Tibial artery (tissue), 4 donors: ENCODE measurements around the gene GPX1.
A peak's percentile ranks its signal among the peaks of the same experiment; 100 is the strongest.

Experiments
- DNase-seq, 2 donors: peaks; one replicate each; pipeline ENCODE4 v3.0.0-alpha.2; 2019
- H3K27ac ChIP-seq, 2 donors: fragments of 200-600 bp; sonication (generic) in 1 of 2; 1 replicate in 1 of 2; 2 replicates in 1 of 2; pipeline ENCODE4 v1.5.1; 2018 to 2019; ENCODE audit warnings: mild to moderate bottlenecking in 1 of 2
- H3K27me3 ChIP-seq, 2 donors: fragments of 200-600 bp; sonication (generic) in 1 of 2; one replicate each; pipeline versions ENCODE4 v1.5.1 to v1.6.0; 2016 to 2019
- H3K36me3 ChIP-seq, 3 donors: fragments of 200-600 bp; sonication (generic) in 2 of 3; one replicate each; pipeline ENCODE4 v1.5.1; 2016 to 2019; ENCODE audit warnings: mild to moderate bottlenecking in 2 of 3
- H3K4me1 ChIP-seq, 4 donors: fragments of 200-600 bp; sonication (generic) in 2 of 4; 1 replicate in 3 of 4; 2 replicates in 1 of 4; pipeline ENCODE4 v1.5.1; 2016 to 2019
- H3K4me3 ChIP-seq, 2 donors: fragments of 200-600 bp; sonication (generic) in 1 of 2; 1 replicate in 1 of 2; 2 replicates in 1 of 2; pipeline ENCODE4 v1.5.1; 2018 to 2019; ENCODE audit warnings: mild to moderate bottlenecking in 2 of 2
- H3K9me3 ChIP-seq, 3 donors: fragments of 200-600 bp; sonication (generic) in 1 of 3; one replicate each; pipeline ENCODE4 v1.5.1; 2016 to 2019
- intact Hi-C: fragments of 100-400 bp; cut with DNase I; formaldehyde crosslinking; loops from one replicate; pipeline ENCODE4 v1.15.0; 2023; ENCODE audit warnings: low total_unique reads
- TF ChIP-seq, protein P1 (sequence below), 2 experiments: fragments of 200-600 bp in 1 of 2; fragments of 450-650 bp in 1 of 2; IDR thresholded peaks; one replicate each; pipeline ENCODE4 v1.5.1; 2017 to 2019; ENCODE audit warnings: antibody characterized with exemption in 2 of 2, mild to moderate bottlenecking in 1 of 2, moderate library complexity in 1 of 2

The GPX1 gene

DNA sequence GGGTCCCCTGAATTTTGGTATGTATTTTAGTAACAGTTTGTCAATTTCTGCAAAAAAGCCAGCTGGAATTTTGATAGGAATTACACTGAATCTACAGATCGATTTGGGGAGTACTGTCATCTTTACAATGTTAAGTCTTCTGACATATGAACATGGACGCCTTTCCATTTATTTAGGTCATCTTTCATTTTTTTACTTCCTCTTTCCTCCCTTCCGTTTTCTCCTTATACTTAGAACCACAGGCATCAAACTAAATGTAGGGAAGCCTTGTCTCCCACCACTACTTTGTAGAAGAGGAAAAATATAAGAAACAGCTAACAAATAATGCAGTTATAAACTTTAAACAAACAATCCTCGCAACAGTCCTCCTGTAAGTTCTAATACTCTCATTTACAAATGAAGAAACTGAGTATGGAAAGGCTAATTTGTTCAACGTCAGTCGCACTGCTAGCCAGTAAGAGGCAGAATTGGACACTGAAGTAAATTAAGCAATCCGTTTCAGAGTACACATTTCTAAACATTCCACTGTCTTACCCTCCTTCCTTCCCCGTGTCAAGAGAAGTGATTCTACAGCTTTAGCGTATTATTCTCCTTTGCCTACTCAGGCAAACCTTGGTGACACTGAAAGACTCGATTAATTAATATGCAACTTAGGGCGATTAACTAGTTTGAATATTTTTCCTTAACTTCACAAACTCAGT is 28.1 kb upstream of the GPX1 start:
- DNase-seq = no peak
- H3K36me3 ChIP-seq = no peaks in the 10 kb centered on the region
- H3K4me3 ChIP-seq = no peak overlapping the region
- H3K4me1 ChIP-seq = peaks cover 0 to 84% (median 29%) of the 10 kb centered on the region in 4 donors
- H3K27me3 ChIP-seq = no peaks in the 10 kb centered on the region
- no peaks in the 10 kb centered on the region for H3K9me3 ChIP-seq
- no peak overlapping the region for H3K27ac ChIP-seq
- TF ChIP-seq, protein P1, sequence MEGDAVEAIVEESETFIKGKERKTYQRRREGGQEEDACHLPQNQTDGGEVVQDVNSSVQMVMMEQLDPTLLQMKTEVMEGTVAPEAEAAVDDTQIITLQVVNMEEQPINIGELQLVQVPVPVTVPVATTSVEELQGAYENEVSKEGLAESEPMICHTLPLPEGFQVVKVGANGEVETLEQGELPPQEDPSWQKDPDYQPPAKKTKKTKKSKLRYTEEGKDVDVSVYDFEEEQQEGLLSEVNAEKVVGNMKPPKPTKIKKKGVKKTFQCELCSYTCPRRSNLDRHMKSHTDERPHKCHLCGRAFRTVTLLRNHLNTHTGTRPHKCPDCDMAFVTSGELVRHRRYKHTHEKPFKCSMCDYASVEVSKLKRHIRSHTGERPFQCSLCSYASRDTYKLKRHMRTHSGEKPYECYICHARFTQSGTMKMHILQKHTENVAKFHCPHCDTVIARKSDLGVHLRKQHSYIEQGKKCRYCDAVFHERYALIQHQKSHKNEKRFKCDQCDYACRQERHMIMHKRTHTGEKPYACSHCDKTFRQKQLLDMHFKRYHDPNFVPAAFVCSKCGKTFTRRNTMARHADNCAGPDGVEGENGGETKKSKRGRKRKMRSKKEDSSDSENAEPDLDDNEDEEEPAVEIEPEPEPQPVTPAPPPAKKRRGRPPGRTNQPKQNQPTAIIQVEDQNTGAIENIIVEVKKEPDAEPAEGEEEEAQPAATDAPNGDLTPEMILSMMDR (IDR thresholded peaks at IDR 0.05) = no peak
- intact Hi-C loops = no loop called here

DNA sequence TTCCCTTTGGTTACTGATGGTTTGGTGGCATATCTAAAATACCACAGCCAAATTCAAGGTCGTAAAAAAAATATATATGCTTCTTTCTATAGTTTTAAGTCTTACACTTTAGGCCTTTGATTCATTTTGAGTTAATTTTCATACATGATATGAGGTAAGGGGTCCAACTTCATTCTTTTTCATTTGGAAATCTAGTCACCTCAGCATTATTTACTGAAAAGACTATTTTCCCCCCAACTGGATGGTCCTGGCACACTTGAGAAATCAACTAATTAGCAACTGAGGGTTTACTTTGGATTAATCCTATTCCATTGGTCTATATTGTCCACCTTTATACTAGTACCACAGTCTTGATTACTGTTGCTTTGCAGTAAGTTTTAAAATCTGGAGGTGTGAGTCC is 27.5 kb upstream of the GPX1 start:
- TF ChIP-seq, protein P1 (IDR thresholded peaks at IDR 0.05) = no peak
- Histone ChIP-seq H3K27ac (no peak overlapping the region), H3K4me1 (peaks cover 0 to 83% (median 29%) of the 10 kb centered on the region in 4 donors), H3K36me3 (no peaks in the 10 kb centered on the region), H3K4me3 (no peak overlapping the region), H3K27me3 (no peaks in the 10 kb centered on the region), H3K9me3 (no peaks in the 10 kb centered on the region)
- intact Hi-C loops = no loop called here
- no peak for DNase-seq

DNA sequence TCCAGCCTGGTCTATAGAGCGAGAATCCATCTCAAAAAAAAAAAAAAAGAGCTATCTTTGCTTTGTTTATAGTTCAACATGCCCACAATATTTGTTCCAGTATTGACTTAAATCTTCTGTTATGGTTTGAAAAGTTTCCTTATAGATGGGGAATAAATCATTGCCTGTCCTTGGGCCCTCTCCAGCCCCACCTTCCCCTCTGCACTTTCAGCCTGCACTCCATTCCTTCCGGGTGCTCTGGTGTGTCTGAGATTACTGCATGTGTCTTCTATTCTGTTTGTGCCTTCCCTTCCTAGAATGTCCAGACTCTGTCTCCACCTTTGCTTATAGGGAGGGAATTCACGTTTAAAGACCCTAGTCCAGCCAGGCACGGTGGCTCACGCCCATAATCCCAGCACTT is 25.2 kb upstream of the GPX1 start:
- intact Hi-C loops = no loop called here
- DNase-seq = no peak
- H3K36me3 ChIP-seq = no peaks in the 10 kb centered on the region
- peak overlapping the region in 1 of 2 donors; percentile 10 for H3K27ac ChIP-seq
- H3K27me3 ChIP-seq = no peaks in the 10 kb centered on the region
- TF ChIP-seq, protein P1 (IDR thresholded peaks at IDR 0.05) = no peak
- peaks cover 0 to 85% (median 22%) of the 10 kb centered on the region in 4 donors for H3K4me1 ChIP-seq
- H3K4me3 ChIP-seq = no peak overlapping the region
- no peaks in the 10 kb centered on the region for H3K9me3 ChIP-seq

DNA sequence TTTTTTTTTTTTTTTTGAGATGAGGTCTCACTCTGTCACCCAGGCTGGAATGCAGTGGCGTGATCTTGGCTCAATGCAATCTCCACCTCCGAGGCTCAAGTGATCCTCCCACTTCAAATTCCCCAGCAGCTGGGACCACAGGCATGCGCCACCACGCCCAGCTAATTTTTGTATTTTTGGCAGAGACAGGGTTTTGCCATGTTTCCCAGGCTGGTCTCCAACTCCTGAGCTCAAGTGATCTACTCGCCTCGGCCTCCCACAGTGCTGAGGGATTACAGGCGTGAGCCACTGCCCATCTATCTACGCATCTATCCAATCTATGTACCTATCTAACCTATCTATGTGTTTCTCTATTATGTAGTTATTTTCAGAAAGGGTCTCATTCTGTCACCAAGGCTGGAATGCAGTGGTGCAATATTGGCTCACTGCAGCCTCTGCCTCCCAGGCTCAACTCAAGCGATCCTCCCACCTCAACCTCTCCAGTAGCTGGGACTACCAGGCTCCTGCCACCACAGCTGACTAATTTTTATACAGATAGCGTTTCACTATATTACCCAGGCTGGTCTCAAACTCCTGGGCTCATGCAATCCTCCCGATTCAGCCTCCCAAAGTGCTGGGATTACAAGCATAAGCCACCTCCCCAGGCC is 20.2 kb upstream of the GPX1 start:
- H3K4me1 ChIP-seq = peaks cover 0 to 83% (median 15%) of the 10 kb centered on the region in 4 donors
- DNase-seq = peak; percentile 35 to 79
- H3K27me3 ChIP-seq = no peaks in the 10 kb centered on the region
- intact Hi-C loops = no loop called here
- no peaks in the 10 kb centered on the region for H3K9me3 ChIP-seq
- H3K27ac ChIP-seq = peak overlapping the region in 1 of 2 donors; percentile 49
- no peak overlapping the region for H3K4me3 ChIP-seq
- H3K36me3 ChIP-seq = peaks cover 19 to 22% (median 21%) of the 10 kb centered on the region in 3 donors
- TF ChIP-seq, protein P1 (IDR thresholded peaks at IDR 0.05) = no peak

DNA sequence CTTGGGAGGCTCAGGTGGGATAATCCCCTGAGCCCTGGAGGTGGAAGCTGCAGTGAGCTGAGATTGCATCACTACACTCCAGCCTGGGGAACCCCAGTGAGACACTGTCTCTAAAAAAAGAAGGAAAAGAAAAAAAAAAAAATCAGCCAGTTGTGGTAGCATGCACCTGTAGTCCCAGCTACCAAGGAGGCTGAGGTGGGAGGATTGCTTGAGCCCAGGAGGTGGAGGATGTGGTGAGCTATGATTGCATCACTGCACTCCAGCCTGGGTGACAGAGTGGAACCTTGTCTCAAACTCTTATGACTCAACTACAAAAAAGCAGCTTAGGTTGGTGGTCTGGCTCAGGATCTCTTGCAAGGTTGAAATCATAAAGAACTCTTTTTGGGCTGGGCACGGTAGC is 19.3 kb upstream of the GPX1 start:
- Histone ChIP-seq H3K27ac (peak overlapping the region in 1 of 2 donors; percentile 36), H3K4me1 (peaks cover 0 to 79% (median 15%) of the 10 kb centered on the region in 4 donors), H3K4me3 (no peak overlapping the region), H3K9me3 (no peaks in the 10 kb centered on the region), H3K36me3 (peaks cover 27 to 31% (median 29%) of the 10 kb centered on the region in 3 donors), H3K27me3 (no peaks in the 10 kb centered on the region)
- TF ChIP-seq, protein P1 (IDR thresholded peaks at IDR 0.05) = no peak
- DNase-seq = no peak
- intact Hi-C loops = no loop called here
